Activated B cell treated with CpG ODN at 0.5 μM for 24 hours (primary cell): Measurements from ENCODE around the gene SFN. TPM values are rescaled to one million over a fixed set of nuclear protein-coding genes. Genes with fewer than 3 reads are reported as not detected.

ENCODE experiments used
- ATAC-seq: fragments of 200-7000 bp; cut with Tn5 transposase; one replicate; pipeline ENCODE4 v1.10.0; 2021; ENCODE audit warnings: low read depth, mild to moderate bottlenecking, moderate library complexity
- CTCF ChIA-PET: fragments of 350-600 bp; sonication (Branson Sonifier 250); formaldehyde crosslinking; loops from one replicate; lab custom pipeline; 2021; ENCODE audit warnings: antibody characterized with exemption; lab: Charles Lee
- POLR2A ChIA-PET: fragments of 350-600 bp; sonication (Branson Sonifier 250); formaldehyde crosslinking; loops from one replicate; lab custom pipeline; 2021; ENCODE audit warnings: antibody characterized with exemption; lab: Charles Lee
- DNase-seq: peaks from one replicate; pipeline ENCODE4 v3.0.0; 2022
- H3K27ac Mint-ChIP-seq: one replicate; pipeline ENCODE4 v1.8.0; 2020; ENCODE audit warnings: mixed read lengths
- H3K27me3 Mint-ChIP-seq: one replicate; pipeline ENCODE4 v1.8.0; 2021; ENCODE audit warnings: mixed read lengths
- H3K36me3 Mint-ChIP-seq: one replicate; pipeline ENCODE4 v1.8.0; 2021; ENCODE audit warnings: low read depth, mixed read lengths
- H3K4me1 Mint-ChIP-seq: one replicate; pipeline ENCODE4 v1.8.0; 2021; ENCODE audit warnings: mixed read lengths
- H3K4me3 Mint-ChIP-seq: one replicate; pipeline ENCODE4 v1.8.0; 2020; ENCODE audit warnings: mild to moderate bottlenecking, mixed read lengths
- H3K9me3 Mint-ChIP-seq: one replicate; pipeline ENCODE4 v1.8.0; 2020; ENCODE audit warnings: mixed read lengths
- intact Hi-C: fragments of 100-400 bp; cut with micrococcal nuclease; formaldehyde crosslinking; loops from one replicate; pipeline ENCODE4 v1.15.1; 2024
- total RNA-seq: library from RNA; stranded (reverse); gene quantifications from 2 replicates; pipeline ENCODE4 v1.2.3, GENCODE V29; 2022
- TF ChIP-seq, protein P1 (sequence below): fragments of 200-600 bp; IDR thresholded peaks from one replicate; pipeline ENCODE4 v1.8.0; 2022; ENCODE audit warnings: antibody characterized with exemption, mild to moderate bottlenecking

Gene SFN
- total RNA-seq, 1 donor from 2014 or later: 0.29 TPM

DNA sequence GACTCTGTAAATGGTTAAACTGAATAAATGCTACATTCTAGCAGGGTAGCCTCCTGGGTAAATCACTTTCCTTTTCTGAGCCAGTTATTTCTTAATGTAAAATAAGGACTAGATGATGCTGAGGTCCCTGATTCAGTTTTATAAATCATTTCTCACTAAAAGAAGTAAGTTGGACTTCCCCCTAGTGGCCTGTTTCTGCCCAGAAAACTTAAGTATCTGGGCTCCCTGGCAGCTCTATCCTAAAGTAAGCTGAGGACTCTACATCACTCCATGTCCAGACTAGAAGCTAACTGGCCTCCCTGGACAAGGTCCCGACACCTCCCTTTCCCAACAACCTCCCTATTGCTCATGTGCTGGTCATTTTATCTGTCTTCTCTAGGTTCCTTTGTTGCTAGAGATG is 24.2 kb downstream of the SFN start:
- Mint-ChIP-seq H3K4me1 (peaks cover 32% of the 10 kb centered on the region), H3K9me3 (no peaks in the 10 kb centered on the region), H3K36me3 (peaks cover 76% of the 10 kb centered on the region), H3K27ac (peak overlapping the region; percentile 56), H3K27me3 (no peaks in the 10 kb centered on the region), H3K4me3 (peak overlapping the region; percentile 55)
- CTCF ChIA-PET: interaction anchor here (0.9 to 1.4 kb wide), 7 partner anchors 8 to 285 kb away, joined by 3 to 6 read pairs (median 4); no protein-coding TSS in a partner anchor
- POLR2A ChIA-PET: interaction anchor here (0.7 to 5.1 kb wide), 5 partner anchors 12 to 785 kb away, joined by 3 to 64 read pairs (median 9); partner anchors contain the start of gene IFI6
- TF ChIP-seq, protein P1, sequence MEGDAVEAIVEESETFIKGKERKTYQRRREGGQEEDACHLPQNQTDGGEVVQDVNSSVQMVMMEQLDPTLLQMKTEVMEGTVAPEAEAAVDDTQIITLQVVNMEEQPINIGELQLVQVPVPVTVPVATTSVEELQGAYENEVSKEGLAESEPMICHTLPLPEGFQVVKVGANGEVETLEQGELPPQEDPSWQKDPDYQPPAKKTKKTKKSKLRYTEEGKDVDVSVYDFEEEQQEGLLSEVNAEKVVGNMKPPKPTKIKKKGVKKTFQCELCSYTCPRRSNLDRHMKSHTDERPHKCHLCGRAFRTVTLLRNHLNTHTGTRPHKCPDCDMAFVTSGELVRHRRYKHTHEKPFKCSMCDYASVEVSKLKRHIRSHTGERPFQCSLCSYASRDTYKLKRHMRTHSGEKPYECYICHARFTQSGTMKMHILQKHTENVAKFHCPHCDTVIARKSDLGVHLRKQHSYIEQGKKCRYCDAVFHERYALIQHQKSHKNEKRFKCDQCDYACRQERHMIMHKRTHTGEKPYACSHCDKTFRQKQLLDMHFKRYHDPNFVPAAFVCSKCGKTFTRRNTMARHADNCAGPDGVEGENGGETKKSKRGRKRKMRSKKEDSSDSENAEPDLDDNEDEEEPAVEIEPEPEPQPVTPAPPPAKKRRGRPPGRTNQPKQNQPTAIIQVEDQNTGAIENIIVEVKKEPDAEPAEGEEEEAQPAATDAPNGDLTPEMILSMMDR: no peak
- ATAC-seq (no peak), DNase-seq (no peak)
- intact Hi-C loops: no loop called here

- CTCF ChIA-PET: interaction anchor here (1.3 to 2.0 kb wide), 3 partner anchors 29 to 286 kb away, joined by 3 to 5 read pairs (median 4); no protein-coding TSS in a partner anchor
- TF ChIP-seq, protein P1: no peak
- peaks cover 32% of the 10 kb centered on the region for H3K4me1 Mint-ChIP-seq
- H3K27me3 Mint-ChIP-seq: no peaks in the 10 kb centered on the region
- intact Hi-C loops: no loop called here
- ATAC-seq (no peak), DNase-seq (no peak)
- POLR2A ChIA-PET: interaction anchor here (3.2 to 5.1 kb wide), 2 partner anchors 12 to 23 kb away, joined by 64 read pairs; partner anchors contain the start of gene GPATCH3
- H3K27ac Mint-ChIP-seq: peak overlapping the region; percentile 89
- peak overlapping the region; percentile 93 for H3K4me3 Mint-ChIP-seq
- no peaks in the 10 kb centered on the region for H3K9me3 Mint-ChIP-seq
- H3K36me3 Mint-ChIP-seq: peaks cover 76% of the 10 kb centered on the region
Measured at GRCh38 chr1:26888231-26888630, 25.3 kb downstream of the SFN start.

DNA sequence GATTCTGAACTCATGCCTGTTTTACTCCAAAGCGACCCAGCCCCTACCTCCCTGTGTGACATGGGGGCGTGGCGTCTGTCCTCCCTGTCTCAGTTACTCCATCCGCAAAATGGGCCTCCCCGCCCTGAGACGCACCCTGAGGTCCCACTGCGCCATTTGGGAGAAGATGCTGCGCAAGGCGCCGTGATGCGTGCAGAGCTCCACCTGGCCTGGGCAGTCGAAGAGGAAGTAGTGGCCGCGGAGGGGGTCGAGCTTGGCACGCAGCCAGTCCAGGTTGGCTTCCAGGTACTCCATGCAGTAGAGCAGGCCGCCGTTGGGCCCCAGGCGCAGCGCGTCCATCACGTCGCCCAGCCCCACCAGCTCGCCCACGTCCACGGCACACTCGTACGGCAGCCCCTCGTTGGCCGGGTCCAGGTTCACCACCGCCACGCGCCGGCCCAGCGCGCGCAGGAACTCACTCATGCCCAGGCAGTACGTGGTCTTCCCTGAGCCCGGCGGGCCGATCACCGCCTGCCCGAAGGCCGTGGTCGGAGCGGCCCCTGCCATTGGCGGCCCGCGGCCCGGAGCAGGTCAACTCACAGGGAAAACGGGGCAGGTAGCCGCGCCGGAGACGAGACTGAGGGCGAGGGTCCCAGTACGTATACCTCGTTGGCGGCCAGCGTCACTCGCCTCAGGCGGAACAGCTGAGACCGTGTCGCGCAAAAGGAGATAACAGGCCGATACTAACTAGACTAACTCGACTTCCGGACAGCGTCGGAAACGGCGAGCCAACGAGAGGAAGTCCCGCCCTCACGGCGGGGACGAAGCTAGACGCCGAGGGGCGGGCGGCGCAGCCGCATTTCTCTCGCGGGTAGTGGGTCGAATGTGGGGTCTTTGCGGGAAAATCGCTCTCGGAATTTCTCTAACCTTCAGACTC is 26.9 kb downstream of the SFN start, which contains the start of gene GPN2:
Gene GPN2, minus strand, starts transcription at position 733 of the 916 bp plus-strand sequence. Its CDS starts 187 bp downstream, at position 546.
- peak; percentile 95 for ATAC-seq
- Mint-ChIP-seq H3K27me3 (no peaks in the 10 kb centered on the region), H3K36me3 (peaks cover 73% of the 10 kb centered on the region), H3K27ac (peak within 1 kb of the TSS; percentile 89), H3K4me1 (peaks cover 32% of the 10 kb centered on the region), H3K9me3 (no peaks in the 10 kb centered on the region), H3K4me3 (peak within 1 kb of the TSS; percentile 93)
- DNase-seq: peak; percentile 74
- TF ChIP-seq, protein P1: no peak
- CTCF ChIA-PET: interaction anchor here (0.7 to 2.0 kb wide), 4 partner anchors 9 to 101 kb away, joined by 4 to 6 read pairs (median 5); no protein-coding TSS in a partner anchor
- intact Hi-C loops: loop anchor here (1.0 kb wide), 3 partner anchors 10 to 31 kb away; partner anchors contain the start of genes GPATCH3 and NUDC
- POLR2A ChIA-PET: interaction anchor here (0.6 to 5.1 kb wide), 24 partner anchors 8 to 418 kb away, joined by 3 to 64 read pairs (median 5); partner anchors contain the start of genes GPATCH3, HMGN2, NUDC and PIGV

- no peaks in the 10 kb centered on the region for H3K27me3 Mint-ChIP-seq
- TF ChIP-seq, protein P1: no peak
- ChIA-PET POLR2A (interaction anchor here (0.6 to 5.1 kb wide), 23 partner anchors 9 to 419 kb away, joined by 3 to 64 read pairs (median 5); partner anchors contain the start of genes GPATCH3, HMGN2, NUDC and PIGV), CTCF (interaction anchor here (0.7 to 1.4 kb wide), 3 partner anchors 9 to 70 kb away, joined by 4 to 6 read pairs (median 5); no protein-coding TSS in a partner anchor)
- intact Hi-C loops: loop anchor here (1.0 kb wide), 3 partner anchors 10 to 31 kb away; partner anchors contain the start of genes GPATCH3 and NUDC
- H3K27ac Mint-ChIP-seq: peak overlapping the region; percentile 89
- DNase-seq (no peak), ATAC-seq (peak; percentile 52)
- H3K36me3 Mint-ChIP-seq: peaks cover 70% of the 10 kb centered on the region
- no peaks in the 10 kb centered on the region for H3K9me3 Mint-ChIP-seq
- peaks cover 29% of the 10 kb centered on the region for H3K4me1 Mint-ChIP-seq
- peak overlapping the region; percentile 93 for H3K4me3 Mint-ChIP-seq
Measured at GRCh38 chr1:26890467-26890796, 27.5 kb downstream of the SFN start.
